ENCODE results near the gene TPCN2. TPM values are rescaled to one million over a fixed set of nuclear protein-coding genes. Genes with fewer than 3 reads are reported as not detected.

TPCN2 gene
- total RNA-seq, 2 donors from 2014 or later: 34.7 to 38.0 TPM

- Histone ChIP-seq H3K9me3 (no peaks in the 10 kb centered on the region), H3K27me3 (replicated peaks; ENCODE audit: insufficient read depth) (no peaks in the 10 kb centered on the region), H3K4me1 (ENCODE audit: control insufficient read depth in 1 of 2, low read depth in 2 of 2) (no peaks in the 10 kb centered on the region), H3K4me3 (no peak overlapping the region), H3K27ac (peak overlapping the region in 1 of 2 donors; percentile 28), H3K36me3 (peaks cover 7% of the 10 kb centered on the region)
- ATAC-seq (ENCODE audit: insufficient number of reproducible peaks, low FRiP score, low read depth): peak; percentile 8
- DNase-seq (ENCODE audit: low spot score): no peak
- no peak for TF ChIP-seq CTCF (IDR thresholded peaks at IDR 0.05)
Measured at GRCh38 chr11:69086152-69087132, 37.7 kb downstream of the TPCN2 start.

GRCh38 chr11:69087133-69087524 is 38.4 kb downstream of the TPCN2 start:
- no peaks in the 10 kb centered on the region for H3K4me1 ChIP-seq (ENCODE audit: control insufficient read depth in 1 of 2, low read depth in 2 of 2)
- no peaks in the 10 kb centered on the region for H3K9me3 ChIP-seq
- no peak for DNase-seq (ENCODE audit: low spot score)
- peak overlapping the region in 1 of 2 donors; percentile 28 for H3K27ac ChIP-seq
- TF ChIP-seq CTCF (IDR thresholded peaks at IDR 0.05): no peak
- peaks cover 5% of the 10 kb centered on the region for H3K36me3 ChIP-seq
- no peak overlapping the region for H3K4me3 ChIP-seq
- no peak for ATAC-seq (ENCODE audit: insufficient number of reproducible peaks, low FRiP score, low read depth)
- no peaks in the 10 kb centered on the region for H3K27me3 ChIP-seq (replicated peaks; ENCODE audit: insufficient read depth)

GRCh38 chr11:69087811-69088210 is 39.1 kb downstream of the TPCN2 start:
- peaks cover 5% of the 10 kb centered on the region for H3K36me3 ChIP-seq
- H3K4me1 ChIP-seq (ENCODE audit: control insufficient read depth in 1 of 2, low read depth in 2 of 2): no peaks in the 10 kb centered on the region

GRCh38 chr11:69088676-69089146 is 40.0 kb downstream of the TPCN2 start:
- no peak overlapping the region for H3K27ac ChIP-seq
- peaks cover 12% of the 10 kb centered on the region for H3K36me3 ChIP-seq
- H3K4me3 ChIP-seq: no peak overlapping the region
- no peaks in the 10 kb centered on the region for H3K27me3 ChIP-seq (replicated peaks; ENCODE audit: insufficient read depth)
- peak; percentile 75 for TF ChIP-seq CTCF (IDR thresholded peaks at IDR 0.05)
- no peak for ATAC-seq (ENCODE audit: insufficient number of reproducible peaks, low FRiP score, low read depth)
- DNase-seq (ENCODE audit: low spot score): peak; percentile 56
- no peaks in the 10 kb centered on the region for H3K4me1 ChIP-seq (ENCODE audit: control insufficient read depth in 1 of 2, low read depth in 2 of 2)
- no peaks in the 10 kb centered on the region for H3K9me3 ChIP-seq

More at GRCh38 chr11:69087811-69088210, 39.1 kb downstream of the TPCN2 start:
- H3K27me3 ChIP-seq (replicated peaks; ENCODE audit: insufficient read depth): no peaks in the 10 kb centered on the region
- DNase-seq (ENCODE audit: low spot score) (no peak), ATAC-seq (ENCODE audit: insufficient number of reproducible peaks, low FRiP score, low read depth) (no peak)
- H3K27ac ChIP-seq: no peak overlapping the region
- H3K4me3 ChIP-seq: no peak overlapping the region
- no peak for TF ChIP-seq CTCF (IDR thresholded peaks at IDR 0.05)
- no peaks in the 10 kb centered on the region for H3K9me3 ChIP-seq

- no peak for DNase-seq (ENCODE audit: low spot score)
- H3K9me3 ChIP-seq: no peaks in the 10 kb centered on the region
- peaks cover 12% of the 10 kb centered on the region for H3K36me3 ChIP-seq
- no peaks in the 10 kb centered on the region for H3K27me3 ChIP-seq (replicated peaks; ENCODE audit: insufficient read depth)
- ATAC-seq (ENCODE audit: insufficient number of reproducible peaks, low FRiP score, low read depth): no peak
- H3K27ac ChIP-seq: no peak overlapping the region
- no peaks in the 10 kb centered on the region for H3K4me1 ChIP-seq (ENCODE audit: control insufficient read depth in 1 of 2, low read depth in 2 of 2)
- no peak for TF ChIP-seq CTCF (IDR thresholded peaks at IDR 0.05)
- no peak overlapping the region for H3K4me3 ChIP-seq
Measured at GRCh38 chr11:69089258-69089657, 40.5 kb downstream of the TPCN2 start.
